ENCODE measurements around the gene CFAP206.

The CFAP206 gene, protein sequence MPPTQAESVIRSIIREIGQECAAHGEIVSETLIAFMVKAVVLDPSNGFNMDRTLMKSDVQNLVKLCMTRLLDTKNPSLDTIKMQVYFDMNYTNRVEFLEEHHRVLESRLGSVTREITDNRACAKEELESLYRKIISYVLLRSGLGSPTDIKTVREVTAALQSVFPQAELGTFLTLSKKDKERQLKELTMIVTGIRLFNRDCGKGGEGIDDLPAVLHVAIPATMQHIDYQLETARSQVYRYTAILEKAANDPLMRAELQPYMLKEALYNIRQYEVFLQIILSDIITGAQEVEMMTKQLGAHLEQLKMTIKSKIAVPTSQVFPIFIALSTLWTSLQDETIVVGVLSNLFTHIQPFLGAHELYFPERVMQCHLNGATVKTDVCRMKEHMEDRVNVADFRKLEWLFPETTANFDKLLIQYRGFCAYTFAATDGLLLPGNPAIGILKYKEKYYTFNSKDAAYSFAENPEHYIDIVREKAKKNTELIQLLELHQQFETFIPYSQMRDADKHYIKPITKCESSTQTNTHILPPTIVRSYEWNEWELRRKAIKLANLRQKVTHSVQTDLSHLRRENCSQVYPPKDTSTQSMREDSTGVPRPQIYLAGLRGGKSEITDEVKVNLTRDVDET

DNA sequence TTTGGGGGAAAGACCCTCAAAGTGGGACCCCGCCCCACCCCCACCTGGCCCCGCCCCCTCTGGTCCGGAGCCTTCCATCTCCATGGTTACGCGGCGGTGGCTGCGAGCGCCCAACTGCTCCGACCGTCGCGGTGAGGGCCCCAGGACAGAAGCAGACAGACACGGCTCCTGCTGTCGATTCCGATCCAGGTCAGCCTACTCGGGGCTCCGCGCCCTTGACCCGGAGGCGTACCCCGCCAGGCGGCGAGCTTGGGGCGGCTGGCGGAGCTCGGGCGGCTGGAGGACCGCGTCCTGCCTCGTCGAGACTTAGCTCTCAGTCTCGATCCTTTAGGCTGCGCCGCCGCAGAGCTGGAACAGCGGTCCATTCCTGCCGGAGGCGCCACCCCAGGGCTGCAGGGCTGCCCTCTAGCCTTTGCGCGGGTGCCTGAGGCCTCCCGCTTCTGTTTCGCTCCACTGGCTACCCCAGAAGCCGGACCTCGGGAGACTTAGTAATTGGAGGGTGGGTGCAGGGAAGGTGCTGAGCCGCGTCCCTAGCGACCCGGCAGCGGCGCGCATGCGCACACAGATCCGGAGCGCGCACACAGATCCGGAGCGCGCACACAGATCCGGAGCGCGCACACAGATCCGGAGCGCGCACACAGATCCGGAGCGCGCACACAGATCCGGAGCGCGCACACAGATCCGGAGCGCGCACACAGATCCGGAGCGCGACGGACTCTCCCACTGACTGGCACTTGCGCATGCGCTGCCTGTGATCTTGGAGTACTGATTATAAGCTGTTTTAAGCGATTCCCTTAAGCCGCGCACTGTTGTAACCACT is at the start of gene CFAP206:
Gene CFAP206 (plus strand): TSS at position 72 of the 820 bp plus-strand sequence. CDS start 1,868 bp downstream, outside the sequence.
- H4K20me1 ChIP-seq (ENCODE audit: control insufficient read depth, insufficient read depth, low read depth, low read length), result no peaks in the 10 kb centered on the region
- peaks cover 13% of the 10 kb centered on the region for H3F3A ChIP-seq (ENCODE audit: control insufficient read depth, insufficient read depth)
- peaks cover 13% of the 10 kb centered on the region for H3K4me1 ChIP-seq (ENCODE audit: control insufficient read depth, low read length)
- peak within 1 kb of the TSS; percentile 67 for H3K27ac ChIP-seq (ENCODE audit: low read depth, low read length)
- no peaks in the 10 kb centered on the region for H3K9me3 ChIP-seq (ENCODE audit: control insufficient read depth, insufficient read depth, low read length)
- H3K4me2 ChIP-seq (ENCODE audit: low read length), result peak within 1 kb of the TSS; percentile 95
- H3K9me2 ChIP-seq (replicated peaks; ENCODE audit: control insufficient read depth, low read length), result no peaks in the 10 kb centered on the region
- H3K4me3 ChIP-seq (ENCODE audit: low read length), result peak within 1 kb of the TSS; percentile 99
- TF ChIP-seq, protein P1, sequence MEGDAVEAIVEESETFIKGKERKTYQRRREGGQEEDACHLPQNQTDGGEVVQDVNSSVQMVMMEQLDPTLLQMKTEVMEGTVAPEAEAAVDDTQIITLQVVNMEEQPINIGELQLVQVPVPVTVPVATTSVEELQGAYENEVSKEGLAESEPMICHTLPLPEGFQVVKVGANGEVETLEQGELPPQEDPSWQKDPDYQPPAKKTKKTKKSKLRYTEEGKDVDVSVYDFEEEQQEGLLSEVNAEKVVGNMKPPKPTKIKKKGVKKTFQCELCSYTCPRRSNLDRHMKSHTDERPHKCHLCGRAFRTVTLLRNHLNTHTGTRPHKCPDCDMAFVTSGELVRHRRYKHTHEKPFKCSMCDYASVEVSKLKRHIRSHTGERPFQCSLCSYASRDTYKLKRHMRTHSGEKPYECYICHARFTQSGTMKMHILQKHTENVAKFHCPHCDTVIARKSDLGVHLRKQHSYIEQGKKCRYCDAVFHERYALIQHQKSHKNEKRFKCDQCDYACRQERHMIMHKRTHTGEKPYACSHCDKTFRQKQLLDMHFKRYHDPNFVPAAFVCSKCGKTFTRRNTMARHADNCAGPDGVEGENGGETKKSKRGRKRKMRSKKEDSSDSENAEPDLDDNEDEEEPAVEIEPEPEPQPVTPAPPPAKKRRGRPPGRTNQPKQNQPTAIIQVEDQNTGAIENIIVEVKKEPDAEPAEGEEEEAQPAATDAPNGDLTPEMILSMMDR (IDR thresholded peaks at IDR 0.05; ENCODE audit: low read depth, low read length, poor library complexity, severe bottlenecking), result peak; percentile 28
- TF ChIP-seq EZH2phosphoT487 (IDR thresholded peaks at IDR 0.05; ENCODE audit: borderline replicate concordance, low read length), result no peak
- no peaks in the 10 kb centered on the region for H3K79me2 ChIP-seq (ENCODE audit: control insufficient read depth, low read length)
- H3K36me3 ChIP-seq (ENCODE audit: control insufficient read depth, low read length), result no peaks in the 10 kb centered on the region; the same call in 1 of the 2 replicates
- H3K27me3 ChIP-seq (ENCODE audit: control insufficient read depth, low read length), result no peaks in the 10 kb centered on the region

DNA sequence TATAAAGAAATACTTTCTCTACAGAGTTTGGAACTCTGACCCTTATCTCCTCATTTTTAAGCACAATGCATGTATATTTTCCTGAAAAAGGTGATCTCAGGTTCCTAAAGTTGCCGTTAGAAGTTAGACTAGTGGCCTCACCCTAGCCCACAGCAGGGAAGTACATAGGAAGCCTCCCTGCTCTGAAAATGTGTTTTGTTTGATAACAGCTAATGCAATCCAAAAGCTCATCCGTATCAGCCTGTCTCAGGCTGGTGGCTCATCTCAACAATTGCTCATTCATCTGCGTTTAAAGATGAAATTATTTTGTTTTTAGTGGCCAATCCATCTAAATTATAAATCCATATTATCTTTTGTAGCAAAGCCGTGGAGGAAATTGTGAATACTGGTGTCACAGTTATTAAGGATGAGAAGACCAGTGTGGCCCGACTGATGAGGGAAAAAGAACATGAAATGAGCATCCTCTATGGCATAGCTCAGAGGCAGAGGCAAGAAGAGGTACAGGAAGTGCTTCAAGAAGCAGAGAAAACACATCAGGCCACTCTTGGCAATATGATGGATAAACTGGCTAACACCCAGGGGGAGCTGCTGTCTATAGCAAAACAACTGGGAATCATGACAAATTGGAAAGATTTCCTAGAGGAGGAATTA is 43.0 kb upstream of the CFAP206 start:
- no peaks in the 10 kb centered on the region for H3F3A ChIP-seq (ENCODE audit: control insufficient read depth, insufficient read depth)
- no peaks in the 10 kb centered on the region for H4K20me1 ChIP-seq (ENCODE audit: control insufficient read depth, insufficient read depth, low read depth, low read length)
- no peaks in the 10 kb centered on the region for H3K9me2 ChIP-seq (replicated peaks; ENCODE audit: control insufficient read depth, low read length)
- no peaks in the 10 kb centered on the region for H3K79me2 ChIP-seq (ENCODE audit: control insufficient read depth, low read length)
- no peak overlapping the region for H3K4me3 ChIP-seq (ENCODE audit: low read length)
- H3K27me3 ChIP-seq (ENCODE audit: control insufficient read depth, low read length), result no peaks in the 10 kb centered on the region
- peaks cover 20% of the 10 kb centered on the region; the same call in 1 of the 2 replicates for H3K9me3 ChIP-seq (ENCODE audit: control insufficient read depth, insufficient read depth, low read length)
- TF ChIP-seq, protein P1 (IDR thresholded peaks at IDR 0.05; ENCODE audit: low read depth, low read length, poor library complexity, severe bottlenecking), result no peak
- no peak for TF ChIP-seq EZH2phosphoT487 (IDR thresholded peaks at IDR 0.05; ENCODE audit: borderline replicate concordance, low read length)
- no peaks in the 10 kb centered on the region for H3K4me1 ChIP-seq (ENCODE audit: control insufficient read depth, low read length)
- no peak overlapping the region for H3K4me2 ChIP-seq (ENCODE audit: low read length)
- H3K27ac ChIP-seq (ENCODE audit: low read depth, low read length), result no peak overlapping the region
- H3K36me3 ChIP-seq (ENCODE audit: control insufficient read depth, low read length), result no peaks in the 10 kb centered on the region

DNA sequence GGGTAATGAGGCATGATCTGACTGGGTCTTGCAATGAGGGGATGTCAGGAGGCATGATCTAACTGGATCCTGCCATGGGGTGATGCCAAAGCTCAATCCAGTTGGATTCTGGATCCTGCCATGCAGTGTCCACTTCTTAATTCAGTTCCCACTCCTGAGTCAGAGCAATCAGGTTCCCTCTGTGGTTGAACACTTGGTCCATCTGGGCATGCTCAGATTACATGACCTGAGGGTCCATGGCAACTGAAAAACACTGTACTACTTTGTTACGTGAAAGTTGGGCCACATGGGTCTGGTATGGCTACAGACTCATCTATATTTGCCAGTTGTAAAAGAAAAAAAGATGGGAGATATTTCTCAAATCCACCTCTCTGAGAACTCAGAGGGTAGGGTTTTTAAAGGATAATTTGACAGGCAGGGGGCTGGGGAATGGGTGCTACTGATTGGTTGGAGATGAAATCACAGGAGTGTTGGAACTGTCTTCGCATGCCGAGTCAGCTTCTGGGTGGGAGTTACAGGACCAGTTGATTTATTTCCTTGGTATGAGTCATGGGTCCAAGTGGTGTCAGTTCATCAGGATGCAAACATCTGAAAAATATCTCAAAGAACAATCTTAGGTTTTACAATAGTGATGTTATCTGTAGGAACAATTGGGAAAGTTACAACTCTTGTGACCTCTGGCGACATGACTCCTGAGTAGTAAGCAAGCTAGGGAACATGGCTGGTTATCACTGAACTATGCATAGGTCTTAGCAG is 41.5 kb upstream of the CFAP206 start:
- no peaks in the 10 kb centered on the region for H3K36me3 ChIP-seq (ENCODE audit: control insufficient read depth, low read length)
- H3K9me2 ChIP-seq (replicated peaks; ENCODE audit: control insufficient read depth, low read length), result no peaks in the 10 kb centered on the region
- H3K4me1 ChIP-seq (ENCODE audit: control insufficient read depth, low read length), result no peaks in the 10 kb centered on the region
- no peaks in the 10 kb centered on the region for H3F3A ChIP-seq (ENCODE audit: control insufficient read depth, insufficient read depth)
- H3K9me3 ChIP-seq (ENCODE audit: control insufficient read depth, insufficient read depth, low read length), result peaks cover 20% of the 10 kb centered on the region; the same call in 1 of the 2 replicates
- H3K4me3 ChIP-seq (ENCODE audit: low read length), result no peak overlapping the region
- no peaks in the 10 kb centered on the region for H3K27me3 ChIP-seq (ENCODE audit: control insufficient read depth, low read length)
- no peak overlapping the region for H3K4me2 ChIP-seq (ENCODE audit: low read length)
- no peaks in the 10 kb centered on the region for H4K20me1 ChIP-seq (ENCODE audit: control insufficient read depth, insufficient read depth, low read depth, low read length)
- no peak overlapping the region for H3K27ac ChIP-seq (ENCODE audit: low read depth, low read length)
- no peaks in the 10 kb centered on the region for H3K79me2 ChIP-seq (ENCODE audit: control insufficient read depth, low read length)
- TF ChIP-seq EZH2phosphoT487 (IDR thresholded peaks at IDR 0.05; ENCODE audit: borderline replicate concordance, low read length), result no peak
- TF ChIP-seq, protein P1 (IDR thresholded peaks at IDR 0.05; ENCODE audit: low read depth, low read length, poor library complexity, severe bottlenecking), result no peak
